Stimulated activated naive B cell treated with anti-CD40 and anti-IgM and Interleukin-4, amounts not matched to agents 10 μg/mL and 1 μg/mL and 100 μg/mL, for 72 hours (primary cell): ENCODE data around the gene NTSR1.

Source experiments
- ATAC-seq, 2 donors: fragments of 150-1000 bp; cut with Tn5 transposase; replicated peaks; 2 replicates each; pipeline ENCODE4 v1.10.0; 2021; ENCODE audit warnings: moderate library complexity in 1 of 2
- DNase-seq: peaks from one replicate; pipeline ENCODE4 v3.0.0; 2021
- H3K27ac Mint-ChIP-seq: one replicate; pipeline ENCODE4 v1.8.0; 2022; ENCODE audit warnings: mild to moderate bottlenecking, mixed read lengths
- H3K27me3 Mint-ChIP-seq, 2 donors: one replicate each; pipeline ENCODE4 v1.8.0; 2022; ENCODE audit warnings: mixed read lengths in 2 of 2
- H3K36me3 Mint-ChIP-seq, 2 donors: one replicate each; pipeline ENCODE4 v1.8.0; 2022; ENCODE audit warnings: mixed read lengths in 2 of 2, mild to moderate bottlenecking in 1 of 2
- H3K4me1 Mint-ChIP-seq, 2 donors: one replicate each; pipeline ENCODE4 v1.8.0; 2022; ENCODE audit warnings: mixed read lengths in 2 of 2, mild to moderate bottlenecking in 1 of 2
- H3K4me3 Mint-ChIP-seq, 2 donors: one replicate each; pipeline ENCODE4 v1.8.0; 2022; ENCODE audit warnings: mild to moderate bottlenecking in 2 of 2, mixed read lengths in 2 of 2, moderate library complexity in 1 of 2
- H3K9me3 Mint-ChIP-seq, 2 donors: one replicate each; pipeline ENCODE4 v1.8.0; 2022; ENCODE audit warnings: mixed read lengths in 2 of 2, mild to moderate bottlenecking in 1 of 2

Gene NTSR1

GRCh38 chr20:62714006-62714405 is 5.4 kb downstream of the NTSR1 start:
- Mint-ChIP-seq H3K9me3 (peaks cover 0 to 3% of the 10 kb centered on the region in 2 donors), H3K27me3 (peaks cover 45 to 59% of the 10 kb centered on the region in 2 donors), H3K27ac (no peak overlapping the region), H3K4me3 (no peak overlapping the region), H3K4me1 (peaks cover 5 to 8% of the 10 kb centered on the region in 2 donors), H3K36me3 (no peaks in the 10 kb centered on the region)
- DNase-seq (no peak), ATAC-seq (no peak)

GRCh38 chr20:62714799-62715198 is 6.2 kb downstream of the NTSR1 start:
- no peak overlapping the region for H3K27ac Mint-ChIP-seq
- H3K4me1 Mint-ChIP-seq = peaks cover 5 to 8% of the 10 kb centered on the region in 2 donors
- DNase-seq (no peak), ATAC-seq (no peak)
- H3K9me3 Mint-ChIP-seq = peaks cover 6 to 9% of the 10 kb centered on the region in 2 donors
- H3K4me3 Mint-ChIP-seq = no peak overlapping the region
- H3K36me3 Mint-ChIP-seq = peaks cover 0 to 5% of the 10 kb centered on the region in 2 donors
- peaks cover 41 to 60% of the 10 kb centered on the region in 2 donors for H3K27me3 Mint-ChIP-seq

- peaks cover 0 to 5% of the 10 kb centered on the region in 2 donors for H3K36me3 Mint-ChIP-seq
- H3K4me3 Mint-ChIP-seq = no peak overlapping the region
- H3K4me1 Mint-ChIP-seq = peaks cover 5 to 8% of the 10 kb centered on the region in 2 donors
- DNase-seq (no peak), ATAC-seq (no peak)
- H3K27me3 Mint-ChIP-seq = peaks cover 37 to 57% of the 10 kb centered on the region in 2 donors
- peaks cover 7 to 9% of the 10 kb centered on the region in 2 donors for H3K9me3 Mint-ChIP-seq
- H3K27ac Mint-ChIP-seq = no peak overlapping the region
Observed at GRCh38 chr20:62715201-62715600, 6.6 kb downstream of the NTSR1 start.

GRCh38 chr20:62716198-62716940 is 7.7 kb downstream of the NTSR1 start:
- no peak overlapping the region for H3K4me3 Mint-ChIP-seq
- peaks cover 2 to 5% of the 10 kb centered on the region in 2 donors for H3K36me3 Mint-ChIP-seq
- H3K27me3 Mint-ChIP-seq = peaks cover 30 to 45% of the 10 kb centered on the region in 2 donors
- DNase-seq (no peak), ATAC-seq (peak; percentile 27 to 39)
- H3K9me3 Mint-ChIP-seq = peaks cover 14% of the 10 kb centered on the region in 2 donors
- H3K27ac Mint-ChIP-seq = peak overlapping the region; percentile 60
- peaks cover 5 to 8% of the 10 kb centered on the region in 2 donors for H3K4me1 Mint-ChIP-seq

- Mint-ChIP-seq H3K4me1 (peaks cover 5 to 13% of the 10 kb centered on the region in 2 donors), H3K36me3 (peaks cover 3 to 5% of the 10 kb centered on the region in 2 donors), H3K27ac (no peak overlapping the region), H3K4me3 (no peak overlapping the region), H3K27me3 (peaks cover 27 to 40% of the 10 kb centered on the region in 2 donors), H3K9me3 (peaks cover 17 to 19% of the 10 kb centered on the region in 2 donors)
- no peak for DNase-seq
- no peak for ATAC-seq
Observed at GRCh38 chr20:62716941-62717310, 8.3 kb downstream of the NTSR1 start.

- H3K27me3 Mint-ChIP-seq = peaks cover 29 to 36% of the 10 kb centered on the region in 2 donors
- peaks cover 22 to 25% of the 10 kb centered on the region in 2 donors for H3K9me3 Mint-ChIP-seq
- no peak overlapping the region for H3K27ac Mint-ChIP-seq
- H3K4me1 Mint-ChIP-seq = peaks cover 5 to 13% of the 10 kb centered on the region in 2 donors
- no peak overlapping the region for H3K4me3 Mint-ChIP-seq
- peaks cover 5 to 8% of the 10 kb centered on the region in 2 donors for H3K36me3 Mint-ChIP-seq
- no peak for ATAC-seq
- no peak for DNase-seq
Observed at GRCh38 chr20:62717933-62718332, 9.3 kb downstream of the NTSR1 start.

GRCh38 chr20:62718546-62718945 is 9.9 kb downstream of the NTSR1 start:
- H3K9me3 Mint-ChIP-seq = peaks cover 22 to 25% of the 10 kb centered on the region in 2 donors
- no peak overlapping the region for H3K4me3 Mint-ChIP-seq
- H3K4me1 Mint-ChIP-seq = peaks cover 5 to 13% of the 10 kb centered on the region in 2 donors
- DNase-seq (no peak), ATAC-seq (no peak)
- peaks cover 23 to 35% of the 10 kb centered on the region in 2 donors for H3K27me3 Mint-ChIP-seq
- no peak overlapping the region for H3K27ac Mint-ChIP-seq
- peaks cover 5 to 8% of the 10 kb centered on the region in 2 donors for H3K36me3 Mint-ChIP-seq

- peaks cover 5 to 8% of the 10 kb centered on the region in 2 donors for H3K36me3 Mint-ChIP-seq
- H3K4me3 Mint-ChIP-seq = no peak overlapping the region
- no peak overlapping the region for H3K27ac Mint-ChIP-seq
- peaks cover 19 to 33% of the 10 kb centered on the region in 2 donors for H3K27me3 Mint-ChIP-seq
- ATAC-seq = no peak
- H3K4me1 Mint-ChIP-seq = peaks cover 5 to 13% of the 10 kb centered on the region in 2 donors
- H3K9me3 Mint-ChIP-seq = peaks cover 19 to 25% of the 10 kb centered on the region in 2 donors
- DNase-seq = no peak
Observed at GRCh38 chr20:62719250-62719935, 10.8 kb downstream of the NTSR1 start.

- H3K36me3 Mint-ChIP-seq = peaks cover 6 to 8% of the 10 kb centered on the region in 2 donors
- ATAC-seq (peak; percentile 59 to 75), DNase-seq (no peak)
- H3K27ac Mint-ChIP-seq = no peak overlapping the region
- H3K9me3 Mint-ChIP-seq = peaks cover 19 to 25% of the 10 kb centered on the region in 2 donors
- H3K4me1 Mint-ChIP-seq = peaks cover 0 to 5% of the 10 kb centered on the region in 2 donors
- H3K4me3 Mint-ChIP-seq = no peak overlapping the region
- H3K27me3 Mint-ChIP-seq = peaks cover 33 to 38% of the 10 kb centered on the region in 2 donors
Observed at GRCh38 chr20:62721511-62722370, 13.1 kb downstream of the NTSR1 start.

GRCh38 chr20:62722627-62723026 is 14.0 kb downstream of the NTSR1 start:
- peaks cover 19 to 25% of the 10 kb centered on the region in 2 donors for H3K9me3 Mint-ChIP-seq
- ATAC-seq (no peak), DNase-seq (no peak)
- H3K4me3 Mint-ChIP-seq = no peak overlapping the region
- peaks cover 36 to 43% of the 10 kb centered on the region in 2 donors for H3K27me3 Mint-ChIP-seq
- peaks cover 2 to 10% of the 10 kb centered on the region in 2 donors for H3K4me1 Mint-ChIP-seq
- peaks cover 6 to 8% of the 10 kb centered on the region in 2 donors for H3K36me3 Mint-ChIP-seq
- H3K27ac Mint-ChIP-seq = no peak overlapping the region

GRCh38 chr20:62723351-62723750 is 14.7 kb downstream of the NTSR1 start:
- H3K27me3 Mint-ChIP-seq = peaks cover 37 to 48% of the 10 kb centered on the region in 2 donors
- H3K36me3 Mint-ChIP-seq = peaks cover 6 to 8% of the 10 kb centered on the region in 2 donors
- DNase-seq (no peak), ATAC-seq (no peak)
- H3K4me1 Mint-ChIP-seq = peaks cover 4 to 16% of the 10 kb centered on the region in 2 donors
- H3K9me3 Mint-ChIP-seq = peaks cover 19 to 25% of the 10 kb centered on the region in 2 donors
- no peak overlapping the region for H3K27ac Mint-ChIP-seq
- H3K4me3 Mint-ChIP-seq = no peak overlapping the region

- Mint-ChIP-seq H3K9me3 (peaks cover 19 to 25% of the 10 kb centered on the region in 2 donors), H3K27me3 (peaks cover 39 to 50% of the 10 kb centered on the region in 2 donors), H3K27ac (no peak overlapping the region), H3K36me3 (peaks cover 6 to 8% of the 10 kb centered on the region in 2 donors), H3K4me3 (no peak overlapping the region), H3K4me1 (peaks cover 6 to 18% of the 10 kb centered on the region in 2 donors)
- DNase-seq (no peak), ATAC-seq (no peak)
Observed at GRCh38 chr20:62723768-62724450, 15.3 kb downstream of the NTSR1 start.
